Caki2 (cell line): ENCODE results near the gene GSTA3. TPM values are rescaled to one million over a fixed set of nuclear protein-coding genes. Genes with fewer than 3 reads are reported as not detected.
"Not testable (repeated sequence)": the region's sequence is repeated elsewhere in the genome, so short reads cannot be mapped to it uniquely, and the experiment has no call there.

Experiments
- DNase-seq: peaks from one replicate; pipeline ENCODE4 v3.0.0-alpha.2; 2015; ENCODE audit warnings: low read depth
- in situ Hi-C: cut with HindIII; loops from 2 replicates; pipeline ENCODE4 v1.10.0; 2016; ENCODE audit warnings: low sequenced_read_pairs, low pct_unique_long_range_greater_than_20kb, mixed read lengths
- total RNA-seq: library from RNA; depleted of rRNA; stranded (reverse); fragments of >200 nt; shearing (Covaris generic); gene quantifications from 2 replicates; pipeline ENCODE4 v1.2.3, GENCODE V29; 2014; ENCODE audit warnings: low replicate concordance; rRNA removed

GSTA3 gene
- total RNA-seq, 1 experiment from 2014 or later, result 0.61 TPM

GRCh38 chr6:52876056-52876787 lies 33.3 kb downstream of the GSTA3 start:
- in situ Hi-C loops, result no loop called here
- DNase-seq, result no peak

GRCh38 chr6:52872031-52872430 lies 37.5 kb downstream of the GSTA3 start:
- in situ Hi-C loops, result no loop called here
- no peak for DNase-seq

- in situ Hi-C loops, result no loop called here
- DNase-seq, result no peak
Observed at GRCh38 chr6:52871621-52872020, 37.9 kb downstream of the GSTA3 start.

- DNase-seq, in situ Hi-C loops: not testable (repeated sequence)
Observed at GRCh38 chr6:52870335-52871091, 39.0 kb downstream of the GSTA3 start.

- DNase-seq, in situ Hi-C loops: not testable (repeated sequence)
Observed at GRCh38 chr6:52868899-52869298, 40.6 kb downstream of the GSTA3 start.

GRCh38 chr6:52868240-52868639 lies 41.3 kb downstream of the GSTA3 start:
- in situ Hi-C loops, result no loop called here
- DNase-seq, result no peak

- in situ Hi-C loops, DNase-seq: not testable (repeated sequence)
Observed at GRCh38 chr6:52861151-52861550, 48.3 kb downstream of the GSTA3 start.

- in situ Hi-C loops, result no loop called here
- DNase-seq, result no peak
Observed at GRCh38 chr6:52858416-52858815, 51.1 kb downstream of the GSTA3 start.

- peak; percentile 70 for DNase-seq
- in situ Hi-C loops, result not testable (repeated sequence)
Observed at GRCh38 chr6:52856137-52856536, 53.4 kb downstream of the GSTA3 start.

- no peak for DNase-seq
- in situ Hi-C loops, result no loop called here
Observed at GRCh38 chr6:52849137-52849536, 60.4 kb downstream of the GSTA3 start.

Other genes starting within 250 kb of the GSTA3 start
- 101 and 113 TPM in 2 replicates for gene TMEM14A, start 238.6 kb downstream of the GSTA3 start, total RNA-seq
- gene GSTA2, start 146.2 kb downstream of the GSTA3 start, total RNA-seq, result not detected in 2 replicates
- gene GSTA1, start 105.9 kb downstream of the GSTA3 start, total RNA-seq, result not detected in 2 replicates
- gene GSTA5, start 68.9 kb downstream of the GSTA3 start, total RNA-seq, result not detected in 2 replicates
- 83.6 and 89.8 TPM in 2 replicates for gene GSTA4, start 85.6 kb upstream of the GSTA3 start, total RNA-seq
- 1.8 and 2.1 TPM in 2 replicates for gene CILK1, start 152.1 kb upstream of the GSTA3 start, total RNA-seq
- 50.4 and 53.1 TPM in 2 replicates for gene FBXO9, start 155.7 kb upstream of the GSTA3 start, total RNA-seq
- not detected in 2 replicates for gene GCM1, start 239.1 kb upstream of the GSTA3 start, total RNA-seq